NCI-H128 (cell line): ENCODE data around the gene PRKCA.
"Not testable (repeated sequence)": the region's sequence is repeated elsewhere in the genome, so short reads cannot be mapped to it uniquely, and the experiment has no call there.

Experiments
- DNase-seq: peaks from one replicate; lab custom pipeline; 2025; ENCODE audit not compliant: unreplicated experiment; lab: John Stamatoyannopoulos, UW

PRKCA gene

DNA sequence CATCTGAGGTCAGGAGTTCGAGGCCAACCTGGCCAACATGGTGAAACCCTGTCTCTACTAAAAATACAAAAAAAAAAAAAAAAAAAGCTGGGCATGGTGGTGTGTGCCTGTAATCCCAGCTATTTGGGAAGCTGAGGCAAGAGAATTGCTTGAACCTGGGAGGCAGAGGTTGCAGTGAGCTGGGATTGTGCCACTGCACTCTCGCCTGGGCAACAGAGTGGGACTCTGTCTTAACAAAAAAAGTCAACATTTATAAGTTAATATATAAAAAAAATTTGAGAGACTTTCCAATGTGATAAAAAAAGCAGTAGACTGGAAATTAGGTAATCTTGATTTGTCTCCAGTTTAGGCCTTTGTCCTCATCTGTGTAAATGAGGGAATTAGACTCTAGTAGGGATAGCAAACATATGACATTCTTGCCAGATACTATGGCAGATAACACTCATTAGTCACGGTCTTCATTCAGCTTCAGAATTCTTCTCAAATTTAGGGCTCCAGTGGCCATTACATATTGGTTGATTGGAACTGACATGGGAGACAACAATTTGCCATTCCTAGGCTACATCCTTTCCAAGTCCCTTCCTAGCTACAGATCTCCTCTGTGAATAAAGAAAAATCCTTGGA lies 22.1 kb downstream of the PRKCA start:
- DNase-seq = not testable (repeated sequence)

DNA sequence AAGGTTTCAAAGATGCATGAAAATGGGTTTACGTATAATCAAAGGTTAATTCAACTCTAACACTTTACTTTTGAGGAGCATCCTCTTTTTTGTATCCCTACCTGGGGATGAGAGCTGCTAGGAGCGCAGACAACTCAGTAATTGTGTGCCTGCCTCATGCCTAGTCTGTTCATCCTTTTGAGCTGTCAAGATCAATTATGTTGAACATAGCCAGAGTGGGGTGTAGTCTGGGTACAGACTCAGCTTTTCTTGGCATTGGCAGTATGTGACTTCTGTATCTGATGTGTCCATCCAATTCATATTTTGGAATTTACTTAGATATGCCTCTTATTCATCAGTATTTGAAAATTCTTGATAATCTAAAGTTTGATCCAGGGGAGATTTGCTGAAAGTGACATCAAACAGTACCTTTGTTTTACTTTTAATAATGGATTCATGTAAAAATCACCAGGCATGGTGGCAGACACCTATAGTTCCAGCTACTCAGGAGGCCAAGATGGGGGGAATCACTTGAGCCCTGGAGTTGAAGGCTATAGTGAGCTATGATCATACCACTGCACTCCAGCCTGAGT lies 24.1 kb downstream of the PRKCA start:
- DNase-seq = no peak

DNA sequence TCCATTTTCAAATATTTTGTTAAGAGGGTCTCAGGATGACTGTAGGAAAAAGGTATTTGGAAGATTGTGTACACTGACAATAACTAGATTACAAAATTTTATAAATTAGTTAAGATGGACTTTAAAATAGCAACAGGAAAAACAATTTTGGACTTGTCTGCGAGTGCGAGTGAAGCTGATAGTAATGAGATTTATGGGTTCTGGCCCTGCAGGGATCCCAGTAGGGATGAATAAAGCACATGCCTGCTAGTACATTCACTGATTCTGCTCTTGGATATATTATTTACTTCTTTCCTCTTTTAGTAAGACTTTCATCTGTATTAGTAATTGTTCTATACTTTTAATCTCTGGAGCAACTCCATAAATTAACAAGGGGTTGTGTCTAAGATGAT lies 28.2 kb downstream of the PRKCA start:
- DNase-seq = no peak

DNA sequence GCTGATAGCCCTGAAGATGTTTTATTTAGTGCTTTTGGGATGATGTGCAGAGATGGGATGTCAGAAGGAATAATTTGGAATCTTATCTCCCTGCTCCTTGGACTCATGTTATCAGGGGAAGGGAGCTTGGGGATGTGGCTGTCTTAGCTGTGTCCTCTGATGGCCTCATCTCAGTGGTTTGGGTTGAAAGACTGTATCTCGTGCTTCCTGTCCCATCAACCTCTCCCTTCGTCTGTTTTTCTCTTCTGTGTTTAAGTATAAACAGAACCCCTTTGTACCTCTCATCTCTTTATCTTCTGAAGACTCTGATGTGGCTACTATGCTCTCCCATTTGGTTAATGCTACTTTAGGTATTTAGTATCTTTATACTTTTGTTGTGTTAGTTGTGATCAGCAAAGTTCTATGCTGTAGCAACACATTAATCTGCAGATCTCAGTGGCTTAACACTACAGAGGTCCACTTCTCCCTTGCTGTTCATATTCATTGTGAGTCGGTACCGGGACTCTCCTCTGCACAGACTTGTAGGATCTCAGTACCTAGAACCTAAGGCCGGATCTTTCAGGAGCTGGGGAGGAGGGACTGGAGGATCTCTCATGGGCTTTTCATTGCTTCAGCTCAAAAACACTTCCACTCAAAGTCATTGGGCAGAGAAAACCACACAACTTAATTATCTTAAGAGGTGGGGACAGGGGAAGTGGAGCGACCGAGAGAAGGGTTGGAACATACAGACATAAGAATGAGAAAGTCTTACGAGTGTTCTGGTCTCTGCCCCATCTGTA lies 28.8 kb downstream of the PRKCA start:
- no peak for DNase-seq

DNA sequence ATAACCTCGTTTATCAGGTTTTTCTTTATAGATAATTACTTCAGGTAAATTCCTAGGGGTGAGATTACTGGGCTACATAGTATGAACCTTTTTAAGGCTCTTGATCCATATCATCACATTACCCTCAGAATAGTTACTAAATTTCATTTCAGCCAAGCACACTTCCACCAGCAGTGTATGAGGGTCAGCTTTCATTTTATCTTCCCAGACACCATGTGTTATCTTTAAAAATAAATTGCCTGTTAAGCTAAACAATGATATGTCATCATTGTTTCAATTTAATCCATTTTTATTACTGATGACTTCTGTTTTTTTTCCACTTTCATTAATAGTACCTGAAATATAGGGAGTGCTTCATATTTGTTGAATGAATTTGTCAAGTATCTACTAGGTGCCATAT lies 33.4 kb downstream of the PRKCA start:
- DNase-seq = no peak

DNA sequence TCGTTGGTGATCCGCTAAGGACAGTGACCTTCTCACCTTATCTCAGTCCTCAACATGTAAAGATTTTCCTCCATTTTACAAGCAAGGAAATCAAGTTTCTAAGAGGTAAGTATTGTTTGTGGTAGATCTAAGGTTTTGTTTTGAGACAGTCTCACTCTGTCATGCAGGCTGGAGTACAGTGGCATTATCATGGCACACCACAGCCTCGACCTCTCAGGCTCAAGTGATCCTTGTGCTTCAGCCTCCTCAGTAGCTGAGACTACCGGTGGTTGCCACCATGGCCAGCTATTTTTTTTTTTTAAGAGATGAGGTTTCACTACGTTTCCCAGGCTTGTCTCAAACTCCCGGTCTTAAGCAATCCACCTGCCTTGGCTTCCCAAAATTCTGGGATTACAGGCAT lies 34.9 kb downstream of the PRKCA start:
- DNase-seq = no peak

DNA sequence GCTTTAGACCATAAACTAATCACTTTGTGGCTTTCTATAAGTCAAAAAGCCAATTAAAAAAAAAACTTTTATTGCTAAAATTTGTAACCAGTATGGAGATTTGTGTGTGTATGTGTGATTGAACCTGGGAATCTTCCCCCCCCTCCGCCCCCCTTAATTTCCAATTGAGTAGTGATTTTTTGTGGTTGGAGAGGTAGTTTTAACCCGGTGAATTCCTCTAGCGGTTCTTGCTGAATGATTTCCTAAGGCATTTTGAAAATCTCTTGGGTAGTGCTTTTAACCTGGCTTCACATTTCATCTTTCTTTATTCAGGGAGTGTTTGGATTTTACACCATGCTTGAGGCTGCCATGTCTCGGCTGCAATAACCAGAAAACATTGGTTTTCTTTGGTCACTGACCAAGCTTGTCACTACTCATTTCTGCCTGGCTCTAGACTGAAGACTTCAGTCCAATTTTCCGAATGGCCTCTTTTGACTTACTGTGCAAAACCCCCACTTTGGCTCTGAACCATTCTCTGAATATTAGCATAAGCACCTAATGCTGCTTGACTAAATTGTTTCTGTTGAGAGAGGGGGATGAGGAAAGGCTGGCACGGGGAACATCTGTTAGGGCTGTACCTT lies 35.6 kb downstream of the PRKCA start:
- DNase-seq = no peak

DNA sequence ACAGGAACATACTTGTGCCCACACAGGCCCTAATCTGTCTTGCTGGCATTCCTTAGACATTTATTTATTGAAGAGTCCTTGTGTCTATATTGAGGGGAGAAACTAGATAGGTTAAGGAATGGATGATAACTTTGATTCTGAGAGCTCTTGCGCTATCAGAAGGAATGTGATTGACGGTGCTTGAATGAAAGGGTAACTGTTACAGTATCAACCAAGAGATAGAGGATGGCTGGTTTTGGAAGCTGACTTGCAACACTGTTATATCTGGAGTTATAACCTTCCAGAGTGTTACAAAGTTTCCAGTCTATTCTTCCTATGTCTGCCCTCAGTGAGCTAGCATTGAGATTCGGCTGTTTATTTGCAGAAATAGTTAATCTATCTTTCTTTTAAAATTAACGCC lies 36.5 kb downstream of the PRKCA start:
- DNase-seq = no peak

DNA sequence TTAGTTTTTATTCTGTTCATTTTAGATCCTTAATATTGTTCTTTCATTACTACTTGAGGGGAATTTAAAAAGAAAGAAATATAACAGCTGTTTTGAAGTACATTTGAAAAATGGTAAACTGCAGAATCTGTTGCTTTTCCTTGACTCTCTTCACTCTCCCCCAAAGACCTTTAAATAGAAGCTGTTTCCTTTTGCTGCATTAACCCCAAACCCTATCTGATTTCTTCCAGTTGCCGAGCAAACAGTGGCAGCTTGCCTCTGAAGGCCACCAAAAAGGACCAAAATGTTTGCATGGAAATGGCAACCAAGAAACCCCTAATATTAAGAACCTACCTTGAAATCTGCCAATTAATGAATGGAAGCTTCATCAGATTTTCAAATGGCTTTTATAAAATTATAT lies 37.1 kb downstream of the PRKCA start:
- DNase-seq = no peak

DNA sequence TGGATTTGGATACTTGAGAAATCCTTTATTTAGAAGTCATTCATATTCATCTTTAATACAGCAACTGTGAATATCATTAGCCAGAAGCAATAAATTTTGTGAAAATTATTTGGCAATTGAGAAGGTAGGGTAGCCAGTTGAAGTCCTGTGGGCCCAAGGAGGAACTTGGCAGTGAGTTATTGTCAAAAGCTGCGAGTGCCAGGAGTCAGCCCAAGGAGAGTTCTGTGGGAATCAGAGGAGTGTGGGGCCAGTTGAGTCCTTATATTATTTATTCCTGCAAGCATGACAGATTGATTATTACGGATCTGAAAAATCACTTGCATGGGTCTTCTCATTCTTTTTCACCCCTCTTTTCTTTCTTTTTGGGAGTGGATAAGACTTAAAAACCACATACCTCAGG lies 38.3 kb downstream of the PRKCA start:
- DNase-seq = no peak

DNA sequence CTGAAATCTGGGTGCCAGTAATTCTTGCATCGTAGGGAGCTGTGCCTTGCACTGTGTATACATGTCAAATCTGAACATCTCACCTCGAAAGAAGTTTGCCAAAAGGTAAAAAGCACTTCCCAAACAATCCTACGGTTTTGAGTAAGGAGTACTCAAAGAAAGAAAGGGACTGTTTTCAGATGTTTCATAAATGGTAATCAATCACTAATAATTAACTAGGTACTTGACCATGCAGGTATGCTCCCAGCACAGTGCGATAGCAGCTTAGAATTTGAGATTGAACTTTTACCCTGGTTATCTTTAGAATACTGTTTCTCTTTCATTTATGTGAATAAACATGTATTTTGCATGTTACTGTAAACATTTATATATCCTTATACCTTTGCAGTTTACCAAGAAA lies 39.0 kb downstream of the PRKCA start:
- no peak for DNase-seq

DNA sequence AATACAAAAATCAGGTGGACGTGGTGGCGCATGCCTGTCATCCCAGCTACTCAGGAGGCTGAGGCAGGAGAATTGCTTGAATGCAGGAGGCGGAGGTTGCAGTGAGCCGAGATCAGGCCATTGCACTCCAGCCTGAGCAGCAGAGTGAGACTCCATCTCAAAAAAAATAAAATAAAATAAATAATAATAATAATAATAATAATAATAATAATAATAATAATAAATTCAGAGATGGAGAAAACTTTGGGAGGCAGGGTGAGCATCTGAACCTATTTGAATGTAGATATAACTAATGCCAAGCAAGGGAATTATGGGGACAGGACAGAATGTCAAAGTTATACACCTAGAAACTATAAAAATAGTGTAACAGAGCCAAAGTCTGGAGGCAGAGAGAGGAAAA lies 39.9 kb downstream of the PRKCA start:
- DNase-seq = not testable (repeated sequence)

DNA sequence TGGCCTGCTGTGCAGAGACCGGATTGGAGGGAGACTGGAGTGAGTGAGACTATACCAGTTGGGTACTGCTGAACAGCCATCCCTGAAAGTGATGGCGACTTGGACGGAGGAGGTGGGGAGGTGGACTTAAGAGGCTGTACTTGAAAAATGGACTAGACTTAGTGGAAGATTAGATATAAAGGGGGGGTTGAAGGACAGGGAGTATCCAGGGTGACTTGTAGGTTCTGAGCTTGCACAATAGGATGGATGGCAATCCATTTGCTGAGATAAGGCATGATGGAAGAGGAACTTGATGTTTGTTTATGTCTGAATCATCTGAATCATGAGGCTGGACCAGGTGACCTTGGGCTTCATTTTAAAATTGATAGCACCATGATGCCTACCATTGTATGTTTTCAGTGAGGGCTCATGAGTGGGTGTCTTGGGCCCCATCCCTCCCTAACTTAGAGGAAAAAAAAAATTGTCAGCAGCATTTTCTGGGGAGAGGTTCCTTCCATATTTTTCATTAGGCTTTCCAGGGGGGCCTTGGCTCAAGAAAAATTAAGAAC lies 41.2 kb downstream of the PRKCA start:
- DNase-seq = no peak

DNA sequence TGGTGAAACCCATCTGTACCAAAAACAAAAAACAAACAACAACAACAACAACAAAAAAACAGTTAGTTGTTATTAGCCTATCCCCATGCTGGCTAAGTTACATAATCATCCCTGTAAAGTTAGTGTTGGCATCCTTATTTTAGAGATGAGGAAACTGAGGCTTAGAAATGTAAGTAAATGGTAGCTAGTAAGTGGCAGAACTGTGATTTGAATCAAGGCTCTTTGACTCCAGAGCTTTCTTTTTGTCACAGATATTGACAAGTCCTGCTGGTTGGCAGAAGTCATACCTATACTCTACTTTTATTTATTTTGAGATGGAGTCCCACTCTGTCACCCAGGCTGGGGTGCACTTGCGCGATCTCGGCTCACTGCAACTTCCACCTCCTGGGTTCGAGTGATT lies 42.1 kb downstream of the PRKCA start:
- no peak for DNase-seq

DNA sequence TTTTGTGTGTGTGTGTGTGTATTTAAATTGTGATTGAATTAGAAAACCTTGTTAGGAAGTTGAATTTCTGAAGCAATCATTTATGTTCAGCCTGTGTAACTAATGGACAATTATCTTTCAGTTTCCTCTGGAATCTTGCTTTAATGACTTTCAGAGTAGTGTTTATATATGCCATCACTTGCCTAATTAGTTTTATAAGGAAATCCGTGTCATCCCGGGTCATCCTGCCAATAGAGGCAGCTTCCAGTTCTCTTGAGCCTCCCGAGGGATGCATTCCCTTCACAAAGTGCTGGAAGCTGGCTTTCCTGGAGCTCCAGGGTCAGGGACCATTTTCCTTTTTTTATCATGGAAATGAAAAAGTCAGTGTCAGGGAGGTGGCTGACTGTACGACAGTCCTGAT lies 42.9 kb downstream of the PRKCA start:
- DNase-seq = no peak

DNA sequence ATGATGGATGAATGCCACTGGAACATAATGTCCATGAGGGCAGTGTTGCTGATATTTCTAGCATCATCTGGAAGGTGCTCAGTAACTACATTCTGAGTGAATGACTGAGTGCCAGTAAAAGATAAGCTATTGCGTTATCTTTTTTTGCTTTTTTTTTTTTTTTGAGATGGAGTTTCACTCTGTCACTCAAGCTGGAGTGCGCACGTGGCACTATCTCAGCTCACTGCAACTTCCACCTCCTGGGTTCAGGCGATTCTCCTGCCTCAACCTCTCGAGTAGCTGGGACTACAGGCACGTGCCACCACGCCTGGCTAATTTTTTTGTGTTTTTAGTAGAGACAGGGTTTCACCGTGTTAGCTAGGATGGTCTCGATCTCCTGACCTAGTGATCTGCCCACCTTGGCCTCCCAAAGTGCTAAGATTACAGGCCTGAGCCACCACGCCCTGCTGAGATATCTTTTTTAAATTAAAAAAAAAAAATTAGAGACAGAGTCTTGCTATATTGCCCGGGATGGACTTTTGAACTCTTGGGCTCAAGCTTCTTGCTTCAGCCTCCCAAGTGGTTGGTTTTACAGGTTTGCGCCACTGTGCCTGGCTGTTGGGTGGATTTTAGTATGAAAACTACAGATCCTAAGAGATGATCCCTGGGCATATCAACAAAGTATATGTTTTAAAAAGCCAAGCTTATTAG lies 43.7 kb downstream of the PRKCA start:
- not testable (repeated sequence) for DNase-seq

DNA sequence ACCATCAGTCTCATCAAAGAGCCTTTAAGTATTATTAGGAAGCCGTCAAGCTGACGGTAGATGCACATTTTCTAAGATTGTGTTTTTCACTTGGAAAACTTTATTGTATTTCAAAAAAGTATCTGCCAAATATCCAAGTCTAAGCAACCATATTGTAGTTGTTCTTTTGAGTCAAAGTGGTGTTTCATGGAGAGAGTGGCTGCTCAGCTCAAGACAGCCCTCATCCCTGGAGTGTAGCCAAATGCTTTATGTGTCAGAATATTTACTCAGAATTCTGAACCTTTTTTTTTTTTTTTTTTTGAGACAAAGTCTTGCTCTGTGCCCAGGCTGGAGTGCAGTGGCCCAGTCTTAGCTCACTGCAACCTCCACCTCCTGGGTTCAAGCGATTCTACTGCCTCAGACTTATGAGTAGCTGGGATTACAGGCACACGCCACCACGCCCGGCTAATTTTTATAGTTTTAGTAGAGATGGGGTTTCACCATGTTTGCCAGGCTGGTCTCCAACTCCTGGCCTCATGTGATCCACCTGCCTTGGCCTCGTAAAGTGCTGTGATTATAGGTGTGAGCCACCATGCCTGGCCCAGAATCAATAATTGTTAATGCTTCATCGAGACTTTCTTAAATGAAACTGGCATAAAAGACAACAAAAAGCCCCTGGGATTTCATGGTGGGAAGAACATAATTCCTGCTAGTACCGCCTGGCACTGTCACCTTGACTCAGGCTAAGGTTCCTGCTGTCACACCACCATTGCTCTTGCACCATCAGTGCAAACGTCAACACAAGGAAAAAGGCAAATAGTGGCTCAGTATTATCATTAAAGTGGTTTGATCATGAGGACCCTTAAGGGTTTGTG lies 45.5 kb downstream of the PRKCA start:
- no peak for DNase-seq

DNA sequence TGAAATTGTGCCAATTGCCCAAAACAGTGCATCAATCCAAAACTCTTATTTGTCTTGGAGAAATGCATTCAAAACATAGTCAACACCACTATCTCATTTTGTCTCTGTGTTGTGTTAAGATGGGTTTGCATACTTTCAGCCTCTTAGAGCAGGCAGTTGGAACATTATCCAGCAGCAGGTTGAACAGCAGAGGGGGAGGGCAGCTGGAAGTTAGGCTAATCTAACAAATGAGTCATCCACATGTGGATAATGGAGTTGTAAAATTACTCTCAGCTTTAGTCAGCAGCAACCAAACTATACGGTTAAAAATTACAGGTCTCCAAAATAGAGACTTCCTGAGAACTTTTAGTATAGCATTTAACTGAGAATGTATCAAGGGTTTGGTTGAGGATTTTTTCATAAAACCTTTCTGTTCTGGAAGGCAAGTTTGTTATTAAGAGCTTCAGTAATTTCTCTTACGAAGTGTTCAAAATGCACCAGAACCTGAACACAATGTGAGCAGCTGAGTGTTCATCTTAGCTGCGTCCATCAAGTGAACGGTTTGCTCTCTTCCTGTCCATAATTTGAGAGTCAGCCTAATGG lies 46.3 kb downstream of the PRKCA start:
- no peak for DNase-seq

DNA sequence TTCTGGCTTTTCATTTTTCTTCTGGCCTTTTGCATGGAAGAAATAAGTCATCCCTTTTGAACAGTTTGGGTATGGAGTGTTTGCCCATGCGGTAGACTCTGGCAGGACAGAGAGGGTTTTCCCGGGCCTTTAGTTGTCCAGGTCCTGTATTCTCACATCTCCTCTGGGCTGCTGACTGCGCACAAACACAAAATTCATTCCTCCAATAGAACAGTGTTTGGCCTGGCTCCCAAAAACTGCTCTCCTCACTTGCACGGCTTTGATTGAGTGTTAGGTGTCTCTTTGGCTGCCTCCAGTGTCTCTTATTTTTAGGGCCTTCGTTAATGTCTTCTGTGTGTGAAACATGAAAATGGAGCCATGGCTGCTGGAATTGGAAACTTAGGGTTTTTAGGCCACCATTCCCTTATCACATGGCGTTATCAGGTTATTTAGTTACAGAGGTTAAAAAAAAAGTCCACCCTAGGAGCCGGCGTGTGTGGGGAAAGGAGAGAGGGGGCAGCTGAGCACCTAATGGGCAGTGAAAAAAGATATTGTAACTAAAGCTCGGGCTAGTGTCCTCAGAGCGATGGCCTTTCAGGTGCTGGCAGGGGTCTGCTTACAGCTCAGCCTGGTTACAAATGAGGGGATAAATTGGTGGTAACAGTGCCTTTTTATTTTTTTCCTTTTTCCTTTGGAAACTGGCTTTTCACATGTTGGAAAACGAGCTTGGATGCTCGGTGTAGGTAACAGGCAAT lies 47.3 kb downstream of the PRKCA start:
- DNase-seq = no peak
